Activated T-helper 1 cell treated with Interleukin-2 at 50 U/mL for 16 hours (primary cell): ENCODE data around the gene DNAJB8.
A peak's percentile ranks its signal among the peaks of the same experiment; 100 is the strongest.

Source experiments
- DNase-seq: peaks from one replicate; pipeline ENCODE4 v3.0.0-alpha.2; 2020; ENCODE audit warnings: low read depth

DNAJB8 gene

GRCh38 chr3:128443771-128444170 is 22.9 kb downstream of the DNAJB8 start:
- DNase-seq = no peak

DNA sequence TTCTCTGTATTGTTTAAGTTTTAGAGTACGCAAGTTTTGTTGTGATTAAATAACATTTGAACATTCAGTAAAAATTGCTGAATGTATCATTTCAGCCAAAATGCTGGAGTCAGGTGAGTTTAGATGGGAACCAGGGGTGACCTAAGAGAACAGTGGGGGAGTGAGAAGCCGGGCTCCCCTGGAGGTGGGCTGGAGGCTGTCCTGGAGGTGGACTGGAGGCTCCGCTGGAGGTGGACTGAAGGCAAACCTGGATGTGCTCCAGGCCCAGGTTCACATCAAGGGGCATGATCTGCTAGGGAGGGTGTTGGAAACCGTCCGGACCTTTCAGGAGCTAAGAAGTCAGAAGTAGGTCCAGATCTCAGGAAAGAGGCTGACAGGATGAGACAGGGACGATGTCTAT is 23.7 kb downstream of the DNAJB8 start:
- DNase-seq = no peak

- DNase-seq = no peak
Measured at GRCh38 chr3:128442070-128442469, 24.6 kb downstream of the DNAJB8 start.

DNA sequence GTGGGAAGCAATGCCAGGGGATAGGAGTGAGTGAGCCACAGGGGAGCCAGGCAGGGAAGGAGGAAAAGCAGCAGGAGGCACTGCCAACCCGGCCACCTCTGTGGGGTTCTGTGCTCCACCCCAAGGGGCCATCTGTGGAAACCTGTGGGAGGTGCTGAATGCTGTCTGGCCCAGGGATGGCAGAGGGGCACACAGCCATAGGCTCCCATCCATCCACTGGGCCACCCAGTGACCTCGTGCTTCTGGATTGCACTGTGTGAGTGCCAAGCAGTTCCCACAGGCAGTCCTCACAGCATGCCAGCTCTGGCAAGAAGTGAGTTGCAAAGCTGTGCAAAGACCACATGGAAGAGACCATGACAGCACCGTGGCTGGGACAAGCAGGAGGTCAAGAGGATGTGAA is 27.5 kb downstream of the DNAJB8 start:
- DNase-seq = no peak

DNA sequence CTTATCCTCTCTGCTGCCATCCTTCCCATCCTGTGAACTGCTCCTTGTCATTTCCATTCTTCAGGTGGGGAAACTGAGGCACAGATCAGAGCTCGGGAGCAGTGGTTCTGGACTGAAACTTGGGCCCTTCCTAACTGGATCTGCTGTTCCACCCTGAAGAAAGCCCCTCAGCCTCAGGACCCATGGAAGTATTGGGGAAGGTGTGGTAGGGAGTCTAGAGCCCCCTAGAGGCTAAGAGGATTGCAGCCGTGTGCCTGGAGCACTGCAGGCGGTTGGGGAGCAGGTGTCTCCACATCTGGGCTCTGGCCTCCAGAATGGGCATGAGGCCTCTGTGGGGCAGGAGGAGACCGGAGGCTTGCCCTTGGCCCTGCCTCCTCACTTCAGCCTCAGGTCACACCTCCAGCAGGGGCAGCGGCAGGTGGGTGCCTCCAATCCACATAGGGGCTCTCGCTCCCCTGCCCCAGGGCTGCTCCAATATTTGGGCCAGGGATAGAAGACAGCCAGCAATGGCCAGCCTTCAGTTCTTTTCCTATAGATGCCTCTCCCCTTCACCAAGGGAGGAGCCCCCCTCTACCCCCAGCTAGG is 28.1 kb downstream of the DNAJB8 start:
- DNase-seq = no peak

- no peak for DNase-seq
Measured at GRCh38 chr3:128436214-128436613, 30.5 kb downstream of the DNAJB8 start.

DNA sequence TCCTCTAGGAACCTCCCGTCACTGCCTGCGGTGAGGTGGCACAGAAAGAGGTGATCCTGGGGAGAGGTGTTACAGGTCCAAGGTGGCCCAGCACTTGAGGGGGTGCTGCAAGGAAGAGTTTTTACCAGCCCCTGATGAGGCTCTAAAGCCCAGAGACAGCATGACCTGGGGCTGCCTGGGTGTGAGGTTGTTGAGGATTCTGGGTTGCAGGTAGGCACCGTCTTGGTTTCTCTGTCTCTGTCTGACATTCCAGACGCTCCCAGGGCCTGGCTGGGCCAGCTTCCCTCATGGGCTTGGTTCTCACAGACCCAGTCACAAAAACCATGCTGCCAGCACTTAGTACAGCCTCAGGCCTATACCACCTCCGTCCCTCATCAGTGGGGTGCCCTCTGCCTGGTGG is 31.1 kb downstream of the DNAJB8 start:
- DNase-seq = no peak

- no peak for DNase-seq
Measured at GRCh38 chr3:128435058-128435457, 31.6 kb downstream of the DNAJB8 start.

GRCh38 chr3:128434524-128434923 is 32.2 kb downstream of the DNAJB8 start:
- DNase-seq = no peak

GRCh38 chr3:128433837-128434165 is 32.9 kb downstream of the DNAJB8 start:
- no peak for DNase-seq

DNA sequence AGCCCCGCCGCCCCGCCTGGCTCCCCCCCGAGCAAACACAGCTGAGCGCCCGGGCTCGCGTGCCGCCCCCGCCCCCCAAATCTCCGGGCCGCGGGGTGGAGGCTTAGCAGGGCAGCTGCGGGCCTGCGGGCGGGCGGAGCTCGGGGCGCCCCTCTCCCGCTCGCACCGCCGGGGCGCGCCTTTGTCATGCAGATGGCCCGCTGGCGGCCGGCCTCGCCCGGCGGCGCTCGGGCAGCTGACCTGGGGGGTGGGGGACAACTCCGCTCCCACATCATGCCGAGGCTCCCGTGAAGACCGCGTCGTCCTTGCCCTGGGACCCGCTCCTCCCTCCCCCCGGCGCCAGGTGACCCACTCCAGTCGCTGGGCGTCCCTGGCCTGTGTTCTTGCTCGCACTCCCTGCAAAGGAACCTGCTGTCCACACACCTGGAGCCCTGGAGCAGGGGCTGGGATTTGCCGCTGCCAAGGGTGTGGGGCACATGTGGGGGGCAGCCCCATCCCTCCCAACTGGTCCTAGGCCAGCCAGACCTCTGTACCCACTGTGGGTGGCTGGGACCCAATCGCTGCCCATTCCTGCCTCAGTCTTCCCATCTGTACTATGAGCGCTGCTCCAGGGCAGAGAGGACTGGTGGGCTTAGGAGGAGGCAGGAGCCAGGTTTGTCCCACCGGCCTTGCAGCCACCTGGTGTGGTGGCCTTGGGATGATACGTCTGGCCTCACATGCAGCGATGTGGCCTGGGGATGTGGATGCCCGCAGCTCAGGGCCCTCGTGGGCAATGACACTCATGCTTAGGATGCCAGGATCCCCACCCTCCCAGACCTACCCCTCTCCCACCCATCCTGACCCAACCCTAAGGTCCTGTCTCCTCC is 33.5 kb downstream of the DNAJB8 start:
- DNase-seq = no peak

DNA sequence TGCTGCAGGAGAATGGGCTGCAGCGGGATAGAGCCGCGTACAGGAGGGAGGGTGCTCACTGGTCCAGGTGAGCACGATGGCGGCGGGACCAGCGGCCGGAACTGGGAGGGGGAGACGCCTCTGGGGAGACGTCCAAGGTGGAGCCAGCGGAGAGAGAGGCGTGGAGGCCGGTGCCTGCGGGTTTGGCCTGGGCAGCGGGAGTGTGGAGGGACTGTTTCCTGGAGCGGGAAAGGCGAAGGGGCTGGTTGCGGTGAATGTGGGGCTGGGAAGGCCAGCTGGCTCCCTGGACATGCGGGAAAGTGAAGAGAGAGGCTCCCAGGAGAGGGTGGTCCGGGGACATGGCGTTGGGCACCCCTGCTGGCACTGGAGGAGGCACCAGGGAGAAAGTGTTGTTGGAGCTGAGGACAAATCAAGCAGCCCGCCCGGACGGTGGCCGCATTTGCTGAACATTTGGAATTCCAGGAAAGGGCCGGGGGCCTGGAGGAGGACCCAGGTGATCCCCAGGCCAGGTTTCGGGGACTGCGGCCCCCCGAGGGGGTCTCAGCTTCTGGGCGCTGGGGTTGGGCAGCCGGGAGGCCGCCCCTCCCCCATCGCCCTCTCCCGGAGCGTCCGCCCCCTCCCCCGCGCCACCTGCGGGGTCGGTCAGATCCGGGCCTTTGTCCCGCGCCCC is 34.3 kb downstream of the DNAJB8 start:
- DNase-seq = no peak

DNA sequence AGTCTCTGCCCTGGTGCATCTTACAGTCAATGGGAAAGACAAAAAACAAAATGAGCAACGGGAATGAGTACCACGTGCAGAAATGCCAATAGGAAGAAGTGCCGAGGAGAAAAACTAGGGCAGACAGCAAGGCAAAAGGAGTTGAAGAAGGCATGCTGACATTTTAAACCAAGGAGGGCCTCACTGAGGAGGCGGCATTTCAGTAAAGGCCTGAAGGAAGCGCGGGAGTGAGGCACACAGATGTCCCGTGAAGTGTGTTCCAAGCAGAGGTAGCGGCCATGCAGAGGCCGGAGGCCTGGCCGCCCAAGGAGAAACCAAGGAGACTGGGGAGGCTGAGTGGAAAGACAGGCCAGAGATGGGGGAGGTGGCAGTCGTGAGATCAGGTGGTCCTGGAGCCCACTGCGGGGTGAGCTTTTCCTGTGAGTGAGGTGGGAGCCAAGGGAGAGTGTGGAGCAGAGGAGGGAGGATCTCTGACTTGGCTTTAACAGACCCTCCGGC is 34.8 kb downstream of the DNAJB8 start:
- no peak for DNase-seq

DNA sequence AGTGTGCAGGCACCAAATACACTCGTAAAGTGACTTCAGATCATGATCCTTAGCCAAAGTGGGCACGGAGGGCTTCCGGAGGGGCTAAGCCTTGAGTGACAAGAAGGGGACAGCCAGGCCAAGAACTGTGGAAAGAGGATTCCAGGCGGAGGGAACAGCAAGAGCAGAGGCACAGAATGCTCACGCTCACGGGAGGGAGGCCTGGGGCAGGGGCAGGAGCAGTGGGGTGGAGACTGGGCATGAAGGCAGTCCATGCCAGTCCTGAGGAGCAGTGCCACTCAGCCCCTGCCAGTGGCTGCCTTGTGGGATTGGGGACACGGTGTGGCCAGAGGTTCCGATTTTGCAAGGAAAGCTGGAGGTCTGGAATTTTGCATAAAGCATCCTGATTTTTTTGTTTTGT is 36.0 kb downstream of the DNAJB8 start:
- no peak for DNase-seq

GRCh38 chr3:128430301-128430700 is 36.4 kb downstream of the DNAJB8 start:
- DNase-seq = no peak

GRCh38 chr3:128429751-128430150 is 36.9 kb downstream of the DNAJB8 start:
- no peak for DNase-seq

DNA sequence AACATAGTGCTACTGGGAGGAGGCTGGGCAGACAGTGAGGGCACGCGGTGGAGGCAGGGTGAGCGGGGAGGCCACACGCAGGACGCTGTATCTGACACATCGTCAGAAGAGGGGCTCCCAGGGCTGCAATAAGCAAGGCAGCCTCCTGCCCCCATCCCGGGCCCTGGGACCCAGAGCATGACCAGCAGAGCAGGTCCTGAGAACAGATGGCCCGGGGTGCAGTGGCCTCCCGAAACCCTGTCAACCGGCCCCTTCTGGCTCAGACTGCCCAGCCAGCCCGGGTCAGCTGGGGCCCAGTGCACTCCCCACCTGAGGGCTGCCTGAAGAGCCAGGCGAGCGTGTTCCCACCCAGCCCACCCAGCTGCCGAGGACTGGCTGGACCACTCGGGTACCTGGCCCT is 37.4 kb downstream of the DNAJB8 start:
- DNase-seq = no peak

DNA sequence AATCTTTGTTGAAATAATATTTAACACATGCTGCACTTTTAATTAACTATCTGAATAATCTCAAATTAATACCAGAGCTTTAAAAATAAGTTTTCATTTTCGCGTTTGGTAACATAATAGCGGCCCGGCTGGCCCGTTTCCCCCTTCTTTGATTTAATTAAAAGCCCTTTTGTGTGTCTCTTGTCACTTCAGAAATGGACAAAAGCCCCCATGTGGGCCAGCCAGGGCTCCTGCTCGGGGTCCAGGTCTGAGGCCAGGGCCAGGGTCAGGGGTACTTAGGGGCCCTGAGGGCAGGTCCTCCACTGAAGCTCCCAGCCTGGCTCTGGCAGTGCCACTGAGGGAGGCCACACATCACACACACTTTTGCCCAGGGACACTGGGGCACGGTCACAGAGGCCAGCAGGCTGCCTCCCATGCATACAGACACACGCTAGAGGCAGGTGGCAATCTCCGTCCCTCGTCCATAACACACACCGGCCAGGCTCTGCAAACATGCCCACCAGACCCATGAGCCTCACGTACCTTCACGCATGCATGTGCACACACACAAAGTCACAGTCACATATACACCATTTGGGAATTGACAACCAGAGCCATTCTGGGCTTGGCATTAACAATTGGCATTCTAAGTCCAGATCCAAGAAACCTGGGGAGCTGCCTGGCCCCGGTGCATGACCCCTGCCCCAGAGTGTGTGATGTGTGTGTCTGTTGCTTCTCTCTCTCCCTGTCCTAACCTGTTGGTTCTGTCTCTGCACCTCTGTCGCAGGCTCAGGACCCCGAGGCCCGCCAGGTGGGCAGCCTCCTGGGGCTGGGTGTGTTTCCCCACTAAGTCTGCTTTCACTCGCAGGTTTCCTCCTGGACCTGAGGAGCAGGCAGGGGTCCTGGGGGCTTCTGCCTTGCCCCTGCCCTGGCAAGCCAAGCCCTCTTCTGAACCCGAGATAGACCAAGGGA is 38.5 kb downstream of the DNAJB8 start:
- DNase-seq = no peak

DNA sequence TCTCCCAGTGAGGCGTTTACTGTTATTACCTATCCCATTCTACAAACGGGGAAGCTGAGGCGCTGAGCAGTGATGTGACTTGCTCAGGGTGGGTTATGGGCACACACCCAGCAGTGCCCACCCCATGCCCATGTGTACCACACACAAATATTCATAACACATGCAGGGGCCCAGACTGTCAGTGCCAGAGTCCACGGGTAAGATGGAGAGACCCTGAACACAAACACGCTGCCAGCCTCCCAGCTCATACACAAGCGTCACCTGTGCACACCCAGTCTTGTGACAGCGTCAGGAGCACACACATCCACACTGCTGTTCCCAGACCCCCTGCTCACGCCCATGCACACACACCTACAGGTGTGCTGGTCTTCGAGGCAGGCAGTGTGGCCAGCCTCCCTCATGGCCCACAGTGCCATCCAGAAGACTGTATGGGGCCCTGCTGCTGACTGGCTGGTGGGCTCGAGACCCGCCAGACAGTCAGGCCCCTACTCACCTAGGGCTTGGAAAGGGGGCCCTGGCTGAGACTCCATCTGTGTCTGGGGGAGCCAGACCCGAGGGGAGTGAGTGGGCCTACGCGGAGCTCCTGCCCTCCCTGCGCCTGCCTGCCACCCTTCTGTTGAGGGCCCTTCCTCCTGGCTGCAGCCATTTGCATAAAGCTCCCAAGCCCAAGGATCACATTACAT is 39.4 kb downstream of the DNAJB8 start:
- no peak for DNase-seq

- DNase-seq = peak; percentile 30
Measured at GRCh38 chr3:128426128-128426921, 40.4 kb downstream of the DNAJB8 start.

GRCh38 chr3:128425846-128426127 is 40.9 kb downstream of the DNAJB8 start:
- no peak for DNase-seq
